Loucy (cell line): ENCODE data around the gene DTWD1.
"Not testable (repeated sequence)": the region's sequence is repeated elsewhere in the genome, so short reads cannot be mapped to it uniquely, and the experiment has no call there.

Experiments
- EZH2phosphoT487 ChIP-seq: fragments of 200-600 bp; IDR thresholded peaks from 2 replicates; pipeline ENCODE4 v1.6.1; 2018; ENCODE audit warnings: antibody characterized with exemption, mild to moderate bottlenecking, moderate library complexity, borderline replicate concordance
- TF ChIP-seq, protein P1 (sequence below): fragments of 200-600 bp; sonication (generic); conservative IDR thresholded peaks from 2 replicates; pipeline ENCODE4 v1.5.1; 2014; ENCODE audit warnings: mild to moderate bottlenecking, antibody characterized with exemption, low read length

DNA sequence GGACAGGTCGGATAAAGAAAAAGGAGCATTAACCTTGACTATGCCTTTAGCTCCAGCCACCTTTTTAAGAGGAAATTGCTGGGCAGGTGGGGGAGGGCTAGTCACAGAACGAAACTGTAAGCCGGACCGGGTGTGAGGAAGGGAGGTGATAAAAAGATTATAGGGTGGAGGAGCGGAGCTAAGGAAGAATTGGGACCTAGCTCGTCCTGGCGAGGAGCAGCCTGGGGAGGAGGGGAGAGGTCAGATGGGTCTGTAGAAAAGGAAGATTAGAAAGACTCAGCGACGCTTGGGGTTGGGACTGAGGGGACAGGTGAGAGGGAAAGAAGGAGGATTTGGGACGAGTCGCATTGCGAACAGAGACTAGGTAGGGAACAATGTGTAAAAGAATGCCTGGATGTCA lies 82.1 kb downstream of the DTWD1 start:
- TF ChIP-seq, protein P1, sequence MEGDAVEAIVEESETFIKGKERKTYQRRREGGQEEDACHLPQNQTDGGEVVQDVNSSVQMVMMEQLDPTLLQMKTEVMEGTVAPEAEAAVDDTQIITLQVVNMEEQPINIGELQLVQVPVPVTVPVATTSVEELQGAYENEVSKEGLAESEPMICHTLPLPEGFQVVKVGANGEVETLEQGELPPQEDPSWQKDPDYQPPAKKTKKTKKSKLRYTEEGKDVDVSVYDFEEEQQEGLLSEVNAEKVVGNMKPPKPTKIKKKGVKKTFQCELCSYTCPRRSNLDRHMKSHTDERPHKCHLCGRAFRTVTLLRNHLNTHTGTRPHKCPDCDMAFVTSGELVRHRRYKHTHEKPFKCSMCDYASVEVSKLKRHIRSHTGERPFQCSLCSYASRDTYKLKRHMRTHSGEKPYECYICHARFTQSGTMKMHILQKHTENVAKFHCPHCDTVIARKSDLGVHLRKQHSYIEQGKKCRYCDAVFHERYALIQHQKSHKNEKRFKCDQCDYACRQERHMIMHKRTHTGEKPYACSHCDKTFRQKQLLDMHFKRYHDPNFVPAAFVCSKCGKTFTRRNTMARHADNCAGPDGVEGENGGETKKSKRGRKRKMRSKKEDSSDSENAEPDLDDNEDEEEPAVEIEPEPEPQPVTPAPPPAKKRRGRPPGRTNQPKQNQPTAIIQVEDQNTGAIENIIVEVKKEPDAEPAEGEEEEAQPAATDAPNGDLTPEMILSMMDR, result not testable (repeated sequence)
- not testable (repeated sequence) for TF ChIP-seq EZH2phosphoT487
